SH-SY5Y (cell line): ENCODE results near the gene C9orf40.

Source experiments
- GATA2 ChIP-seq: IDR thresholded peaks from 2 replicates; pipeline ENCODE4 v1.6.1; 2011; ENCODE audit warnings: mild to moderate bottlenecking, low read depth, low read length
- GATA3 ChIP-seq: IDR thresholded peaks from 2 replicates; pipeline ENCODE4 v1.6.1; 2011; ENCODE audit warnings: low read depth, mild to moderate bottlenecking, low read length, moderate library complexity

DNA sequence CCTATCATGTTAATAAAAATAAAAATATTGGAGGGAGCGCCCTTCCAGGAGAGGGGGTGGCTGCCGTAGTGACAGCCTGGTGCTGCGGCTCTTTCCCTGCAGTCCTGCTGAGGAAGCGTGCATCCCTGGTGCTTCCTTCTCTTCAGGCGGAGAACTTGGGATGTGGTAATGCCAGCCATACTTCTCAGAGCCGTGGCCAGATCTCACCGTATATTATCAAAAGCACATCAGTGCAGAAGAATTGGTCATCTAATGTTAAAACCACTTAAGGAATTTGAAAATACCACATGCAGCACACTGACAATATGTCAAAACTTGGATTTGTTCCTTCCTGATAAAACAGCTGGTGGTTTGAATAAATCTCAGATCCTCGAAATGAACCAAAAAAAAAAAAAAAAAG, 17.7 kb downstream of the C9orf40 start:
- TF ChIP-seq GATA3 (no peak), GATA2 (no peak)
